Hematopoietic multipotent progenitor cell treated with erythropoietin and hydrocortisone succinate and interleukin-3 and kit ligand, for 8 days (in vitro differentiated cells): Measurements from ENCODE around the gene MS4A6E.
A peak's percentile ranks its signal among the peaks of the same experiment; 100 is the strongest.

Experiments
- DNase-seq: peaks from one replicate; pipeline ENCODE4 v3.0.0-alpha.2; 2015

Gene MS4A6E

GRCh38 chr11:60377401-60378136, 50.5 kb downstream of the MS4A6E start:
- no peak for DNase-seq

GRCh38 chr11:60378354-60378753, 51.3 kb downstream of the MS4A6E start, which contains the start of gene MS4A7:
Gene MS4A7 (plus strand): TSS chr11:60378532. CDS start chr11:60383142, 4,610 bp downstream.
- DNase-seq = peak; percentile 17

GRCh38 chr11:60389279-60389910, 62.3 kb downstream of the MS4A6E start:
- DNase-seq = no peak

GRCh38 chr11:60390419-60390818, 63.4 kb downstream of the MS4A6E start:
- DNase-seq = no peak
